Neural cell (in vitro differentiated cells): ENCODE measurements around the gene CASP3. TPM values are rescaled to one million over a fixed set of nuclear protein-coding genes. Genes with fewer than 3 reads are reported as not detected.

ENCODE experiments used
- H2AFZ ChIP-seq: fragments of 200-600, 300-800 bp; sonication (generic), shearing (Covaris generic); 2 replicates; pipeline ENCODE4 v1.6.0; 2014; ENCODE audit warnings: low read depth, mild to moderate bottlenecking, antibody characterized with exemption, low read length, moderate library complexity
- H3F3A ChIP-seq: fragments of 200-600 bp; shearing (Covaris generic); 2 replicates; pipeline ENCODE4 v1.6.1; 2016; ENCODE audit warnings: mild to moderate bottlenecking, moderate library complexity, mixed read lengths, antibody characterized with exemption, low read length; ENCODE audit not compliant: insufficient read depth, poor library complexity, severe bottlenecking
- H3K27ac ChIP-seq: fragments of 200-600, 300-800 bp; sonication (generic), shearing (Covaris generic); 2 replicates; pipeline ENCODE4 v1.5.1; 2014; ENCODE audit warnings: mild to moderate bottlenecking, low read length, moderate library complexity
- H3K27me3 ChIP-seq: fragments of 300-800, 200-600 bp; sonication (generic), shearing (Covaris generic); 2 replicates; pipeline ENCODE4 v1.6.0; 2014; ENCODE audit warnings: mild to moderate bottlenecking, low read depth, low read length, moderate library complexity; ENCODE audit not compliant: insufficient read depth
- H3K36me3 ChIP-seq: fragments of 300-800, 200-600 bp; sonication (generic), shearing (Covaris generic); 2 replicates; pipeline ENCODE4 v1.5.1; 2014; ENCODE audit warnings: mild to moderate bottlenecking, antibody characterized with exemption, low read length, moderate library complexity; ENCODE audit not compliant: insufficient read depth
- H3K4me2 ChIP-seq: fragments of 300-800, 200-600 bp; sonication (generic), shearing (Covaris generic); 2 replicates; pipeline ENCODE4 v1.6.0; 2014; ENCODE audit warnings: mild to moderate bottlenecking, low read length
- H3K4me3 ChIP-seq: fragments of 300-800, 200-600 bp; sonication (generic), shearing (Covaris generic); 2 replicates; pipeline ENCODE4 v1.5.1; 2014; ENCODE audit warnings: mild to moderate bottlenecking, low read length, moderate library complexity
- H3K79me2 ChIP-seq: fragments of 200-600 bp; shearing (Covaris generic); replicated peaks from 2 replicates; pipeline ENCODE4 v1.6.0; 2014; ENCODE audit warnings: mild to moderate bottlenecking, low read length, moderate library complexity; ENCODE audit not compliant: insufficient read depth
- H3K9ac ChIP-seq: fragments of 300-800, 200-600 bp; sonication (generic), shearing (Covaris generic); 2 replicates; pipeline ENCODE4 v1.6.1; 2016; ENCODE audit warnings: mild to moderate bottlenecking, low read length, mixed read lengths
- H3K9me2 ChIP-seq: fragments of 200-600 bp; shearing (Covaris generic); 2 replicates; pipeline ENCODE4 v1.6.1; 2016; ENCODE audit warnings: mild to moderate bottlenecking, low read length, mixed read lengths; ENCODE audit not compliant: insufficient read depth
- H3K9me3 ChIP-seq: fragments of 200-600, 300-800 bp; sonication (generic), shearing (Covaris generic); 2 replicates; pipeline ENCODE4 v1.6.1; 2016; ENCODE audit warnings: mild to moderate bottlenecking, mixed run types, low read length, moderate library complexity, mixed read lengths
- H4K20me1 ChIP-seq: fragments of 200-600 bp; shearing (Covaris generic); 2 replicates; pipeline ENCODE4 v1.6.1; 2016; ENCODE audit warnings: mild to moderate bottlenecking, mixed run types; ENCODE audit not compliant: insufficient read depth
- CTCF ChIP-seq: fragments of 450-650 bp; IDR thresholded peaks from 2 replicates; pipeline ENCODE4 v1.5.1; 2014; ENCODE audit warnings: antibody characterized with exemption, mild to moderate bottlenecking, moderate library complexity; ENCODE audit not compliant: poor library complexity, severe bottlenecking
- EP300 ChIP-seq: fragments of 450-650 bp; conservative IDR thresholded peaks from 2 replicates; pipeline ENCODE4 v1.6.1; 2014; ENCODE audit warnings: antibody characterized with exemption, mild to moderate bottlenecking, moderate library complexity; ENCODE audit not compliant: poor library complexity, severe bottlenecking
- EZH2 ChIP-seq: fragments of 200-600, 300-800 bp; shearing (Covaris generic), sonication (generic); IDR thresholded peaks from 2 replicates; pipeline ENCODE4 v1.6.1; 2014; ENCODE audit warnings: antibody characterized with exemption, low read length, borderline replicate concordance, mild to moderate bottlenecking; ENCODE audit not compliant: insufficient read depth, poor library complexity, severe bottlenecking
- MXI1 ChIP-seq: fragments of 450-650 bp; conservative IDR thresholded peaks from 2 replicates; pipeline ENCODE4 v1.6.1; 2014; ENCODE audit warnings: antibody characterized with exemption, mild to moderate bottlenecking; ENCODE audit not compliant: poor library complexity, severe bottlenecking
- POLR2AphosphoS5 ChIP-seq: IDR thresholded peaks from 2 replicates; pipeline ENCODE4 v1.6.1; 2012
- RAD21 ChIP-seq: fragments of 450-650 bp; conservative IDR thresholded peaks from 2 replicates; pipeline ENCODE4 v1.6.1; 2014; ENCODE audit warnings: antibody characterized with exemption, mild to moderate bottlenecking, moderate library complexity
- REST ChIP-seq: IDR thresholded peaks from 2 replicates; pipeline ENCODE4 v1.6.1; 2012; ENCODE audit warnings: borderline replicate concordance
- SMC3 ChIP-seq: fragments of 450-650 bp; conservative IDR thresholded peaks from 2 replicates; pipeline ENCODE4 v1.6.1; 2014; ENCODE audit warnings: antibody characterized with exemption, mild to moderate bottlenecking, moderate library complexity; ENCODE audit not compliant: poor library complexity
- TAF1 ChIP-seq: IDR thresholded peaks from 2 replicates; pipeline ENCODE4 v1.6.1; 2012; ENCODE audit warnings: low read depth
- polyA plus RNA-seq: library from polyadenylated mRNA; depleted of rRNA; stranded (reverse); fragments of >200 nt; gene quantifications from 2 replicates; pipeline ENCODE4 v1.2.3, GENCODE V29; 2014

The CASP3 gene
- polyA plus RNA-seq, 1 donor from 2014 or later = 116 TPM

GRCh38 chr4:184688005-184688404 lies 38.8 kb upstream of the CASP3 start:
- Histone ChIP-seq H3K27me3 (no peaks in the 10 kb centered on the region), H3K36me3 (no peaks in the 10 kb centered on the region), H3K9me3 (no peaks in the 10 kb centered on the region), H3K4me2 (no peak overlapping the region), H3K9ac (no peak overlapping the region), H3F3A (no peaks in the 10 kb centered on the region), H3K27ac (no peak overlapping the region), H2AFZ (no peak overlapping the region), H4K20me1 (no peaks in the 10 kb centered on the region), H3K9me2 (no peaks in the 10 kb centered on the region), H3K4me3 (no peak overlapping the region), H3K79me2 (no peaks in the 10 kb centered on the region)
- no peak for TF ChIP-seq CTCF
- no peak for TF ChIP-seq MXI1
- TF ChIP-seq EP300 = no peak
- no peak for TF ChIP-seq EZH2
- TF ChIP-seq RAD21 = no peak
- TF ChIP-seq REST = no peak
- TF ChIP-seq TAF1 = no peak
- TF ChIP-seq POLR2AphosphoS5 = no peak
- no peak for TF ChIP-seq SMC3

- Histone ChIP-seq H3K9me2 (no peaks in the 10 kb centered on the region), H3K27ac (no peak overlapping the region), H3K4me2 (no peak overlapping the region), H4K20me1 (no peaks in the 10 kb centered on the region), H3K9ac (no peak overlapping the region), H3K27me3 (no peaks in the 10 kb centered on the region), H3K79me2 (no peaks in the 10 kb centered on the region), H3K36me3 (no peaks in the 10 kb centered on the region), H3K9me3 (no peaks in the 10 kb centered on the region), H2AFZ (no peak overlapping the region), H3K4me3 (no peak overlapping the region), H3F3A (no peaks in the 10 kb centered on the region)
- TF ChIP-seq REST (no peak), EP300 (no peak), POLR2AphosphoS5 (no peak), EZH2 (no peak), CTCF (no peak), SMC3 (no peak), TAF1 (no peak), RAD21 (no peak), MXI1 (no peak)
These were observed 35.4 kb upstream of the CASP3 start for GRCh38 chr4:184684491-184685189.
